ENCODE measurements around the gene DAPK2.
"Not testable (repeated sequence)": the region's sequence is repeated elsewhere in the genome, so short reads cannot be mapped to it uniquely, and the experiment has no call there.

DAPK2 gene

GRCh38 chr15:64053674-64054073 lies 7.4 kb upstream of the DAPK2 start:
- not testable (repeated sequence) for DNase-seq (ENCODE audit: low spot score)

GRCh38 chr15:64052925-64053491 lies 6.7 kb upstream of the DAPK2 start:
- no peak for DNase-seq (ENCODE audit: low spot score)

DNA sequence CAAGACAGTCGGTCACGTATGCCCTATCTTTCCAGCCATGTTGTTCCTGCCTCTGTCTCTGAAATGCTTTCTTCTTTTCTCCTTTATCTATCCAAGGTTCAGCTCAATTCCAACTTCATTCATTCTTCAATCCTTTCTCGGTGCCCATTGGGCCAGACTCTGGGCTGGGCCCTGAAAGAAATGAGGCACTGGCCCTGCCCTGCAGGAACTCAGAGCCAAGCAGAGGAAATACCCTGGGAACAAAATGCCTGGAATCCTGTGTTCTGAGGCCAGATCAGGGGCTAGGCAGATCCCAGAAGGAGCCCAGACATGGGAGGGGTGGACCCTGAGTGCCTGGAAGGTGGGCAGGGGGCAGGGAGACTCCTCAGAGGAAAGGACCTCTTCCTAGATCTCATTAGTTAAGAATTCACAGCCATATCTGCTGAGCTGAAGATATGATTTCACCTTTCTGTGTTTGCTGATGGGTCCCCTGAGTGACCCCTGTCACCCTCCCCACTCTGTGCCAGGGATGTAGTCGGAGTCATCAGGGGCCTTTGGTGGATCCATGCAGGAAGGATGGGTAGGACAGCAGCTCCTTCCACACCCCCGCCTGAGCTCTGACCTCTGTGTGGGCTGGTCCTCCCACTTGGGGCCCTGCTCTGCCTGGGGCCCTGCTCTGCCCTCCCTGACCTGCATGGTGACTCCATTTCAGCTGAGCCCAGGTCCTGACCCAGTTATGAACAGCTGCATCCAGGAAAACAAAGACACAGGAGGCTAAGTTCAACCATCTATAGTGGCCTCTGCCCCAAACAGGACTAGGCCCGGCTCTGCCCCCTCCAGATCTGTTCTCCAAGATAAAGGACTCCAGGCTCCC lies 5.3 kb upstream of the DAPK2 start:
- DNase-seq (ENCODE audit: low spot score), result peak; percentile 7

- DNase-seq (ENCODE audit: low spot score), result no peak
Measured at GRCh38 chr15:64051093-64051402, 4.8 kb upstream of the DAPK2 start.

- DNase-seq (ENCODE audit: low spot score), result no peak
Measured at GRCh38 chr15:64050281-64051092, 4.2 kb upstream of the DAPK2 start.

DNA sequence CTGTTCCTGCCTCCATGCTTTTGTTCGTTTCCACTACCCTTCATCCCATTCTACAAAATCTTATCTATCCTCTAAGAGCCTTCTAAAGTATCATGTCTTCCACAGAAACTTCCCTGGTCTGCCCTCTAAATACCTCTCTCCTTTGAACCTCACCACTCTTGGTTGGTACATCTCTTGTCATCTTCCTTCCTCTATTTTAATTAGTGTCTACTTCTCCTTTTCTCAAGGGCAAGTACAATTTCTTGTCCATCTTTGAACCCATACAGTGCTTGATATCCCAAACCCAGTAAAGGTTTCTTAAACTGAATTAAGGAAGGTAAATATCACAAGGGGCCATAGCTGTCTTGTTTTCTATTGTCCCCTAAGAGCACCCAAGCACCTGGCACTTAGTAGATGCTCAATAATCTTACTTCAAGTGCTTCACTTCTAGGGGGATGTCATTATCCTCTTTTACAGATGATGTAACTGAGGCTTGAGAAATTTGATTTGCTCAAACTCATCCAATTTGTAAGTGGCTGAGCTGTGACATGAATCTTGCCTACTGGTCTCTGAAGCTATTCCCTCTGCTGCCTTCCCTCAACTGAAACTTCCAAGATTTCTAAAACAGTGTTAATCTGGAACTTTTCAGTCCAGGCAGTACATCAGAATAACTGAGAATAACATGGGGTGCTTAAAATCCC lies 2.6 kb upstream of the DAPK2 start:
- DNase-seq (ENCODE audit: low spot score), result no peak

- peak; percentile 7 for DNase-seq (ENCODE audit: low spot score)
Measured at GRCh38 chr15:64045774-64046420, 388 bp downstream of the DAPK2 start.

DNA sequence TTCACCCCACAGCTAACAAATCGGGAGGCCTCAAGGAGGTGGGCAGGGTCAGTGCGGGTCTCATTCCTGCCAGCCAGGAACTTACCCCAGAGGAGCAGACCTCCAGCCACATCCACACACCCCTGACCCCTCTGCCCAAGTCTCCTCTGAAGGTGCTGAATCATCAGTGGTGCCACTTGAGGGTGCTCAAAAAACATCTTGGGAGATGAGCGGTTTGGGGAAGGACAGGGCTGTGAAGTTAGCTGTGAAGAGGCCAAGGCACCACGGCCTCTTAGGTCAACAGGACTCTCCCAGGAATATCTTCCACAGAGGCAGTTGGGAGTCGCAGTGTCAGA lies 1.2 kb downstream of the DAPK2 start:
- DNase-seq (ENCODE audit: low spot score), result no peak

DNA sequence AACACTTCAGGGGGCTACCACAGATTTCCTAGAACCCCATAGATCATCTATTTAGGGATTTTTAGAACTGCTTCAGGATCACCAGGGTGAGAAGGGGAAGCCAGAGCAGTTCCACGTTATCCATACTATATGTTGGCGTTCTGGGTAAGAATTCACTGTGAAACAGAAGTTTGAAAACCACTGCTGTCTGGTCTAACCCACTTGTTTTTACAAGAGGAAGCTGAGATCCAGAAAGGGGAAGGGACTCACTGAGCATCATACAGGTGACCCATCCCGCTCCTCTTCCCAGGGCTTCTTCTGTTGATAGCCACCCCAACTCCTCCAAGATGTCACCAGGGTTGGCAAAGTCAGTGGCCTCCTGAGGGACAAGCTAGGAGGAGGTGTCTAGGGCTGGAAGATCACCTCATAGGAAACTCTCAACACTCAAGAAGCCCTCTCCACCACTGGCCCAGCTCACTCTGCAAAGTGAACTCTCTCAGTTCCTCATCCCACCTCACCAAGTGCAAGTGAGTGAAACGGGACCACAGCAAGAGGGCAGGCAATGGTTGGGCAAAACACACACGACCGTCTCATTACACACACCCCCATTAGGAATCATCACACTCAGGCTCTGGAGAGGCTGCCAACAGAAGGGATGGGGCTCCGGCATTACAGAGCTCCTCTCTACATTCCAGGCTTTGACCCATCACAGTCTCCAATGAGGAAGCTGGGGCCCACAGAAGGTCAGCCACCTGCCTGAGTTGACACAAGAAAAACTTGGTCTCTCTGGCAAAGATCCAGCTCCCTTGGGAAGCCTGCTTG lies 1.8 kb downstream of the DAPK2 start:
- DNase-seq (ENCODE audit: low spot score), result no peak

- no peak for DNase-seq (ENCODE audit: low spot score)
Measured at GRCh38 chr15:64038878-64039610, 7.2 kb downstream of the DAPK2 start.

- DNase-seq (ENCODE audit: low spot score), result no peak
Measured at GRCh38 chr15:64037966-64038365, 8.3 kb downstream of the DAPK2 start.

- no peak for DNase-seq (ENCODE audit: low spot score)
Measured at GRCh38 chr15:64037116-64037515, 9.2 kb downstream of the DAPK2 start.

GRCh38 chr15:64035525-64035924 lies 10.8 kb downstream of the DAPK2 start:
- DNase-seq (ENCODE audit: low spot score), result no peak

DNA sequence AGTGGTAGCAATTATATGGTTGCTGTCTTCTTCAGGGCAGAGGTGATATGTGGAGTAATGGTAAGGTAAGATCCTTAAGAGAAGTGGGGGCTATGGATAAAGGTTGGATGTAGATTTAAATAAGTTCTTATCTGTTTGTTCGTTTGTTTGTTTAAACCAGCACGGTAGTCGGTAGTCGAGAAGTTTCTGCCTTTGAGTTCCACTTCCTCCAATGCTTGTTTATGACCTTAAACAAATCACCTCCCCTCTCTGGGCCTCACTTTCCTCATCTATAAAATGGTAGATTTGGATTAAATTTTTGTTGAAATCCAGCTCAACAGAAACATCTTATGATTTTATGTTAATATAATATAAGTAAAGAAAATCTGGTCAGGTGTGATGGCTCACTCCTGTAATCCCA lies 11.8 kb downstream of the DAPK2 start:
- no peak for DNase-seq (ENCODE audit: low spot score)

- no peak for DNase-seq (ENCODE audit: low spot score)
Measured at GRCh38 chr15:64032329-64032728, 14.0 kb downstream of the DAPK2 start.

DNA sequence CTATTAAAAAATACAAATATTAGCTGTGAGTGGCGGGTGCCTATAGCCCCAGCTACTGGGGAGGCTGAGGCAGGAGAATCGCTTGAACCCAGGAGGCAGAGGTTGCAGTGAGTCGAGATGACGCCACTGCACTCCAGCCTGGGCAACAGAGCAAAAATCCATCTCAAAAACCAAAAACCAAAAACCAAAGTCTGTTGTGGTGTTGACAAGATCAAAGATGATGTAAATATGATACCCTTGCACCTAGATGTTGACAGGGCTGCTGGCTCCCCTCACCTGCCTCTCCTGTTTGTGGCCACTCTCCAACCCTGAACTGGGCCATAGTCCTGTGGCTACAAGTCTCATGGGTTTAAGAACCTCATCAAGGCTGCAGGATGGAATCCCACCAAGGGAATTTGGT lies 16.2 kb downstream of the DAPK2 start:
- no peak for DNase-seq (ENCODE audit: low spot score)

- no peak for DNase-seq (ENCODE audit: low spot score)
Measured at GRCh38 chr15:64029633-64030032, 16.7 kb downstream of the DAPK2 start.

DNA sequence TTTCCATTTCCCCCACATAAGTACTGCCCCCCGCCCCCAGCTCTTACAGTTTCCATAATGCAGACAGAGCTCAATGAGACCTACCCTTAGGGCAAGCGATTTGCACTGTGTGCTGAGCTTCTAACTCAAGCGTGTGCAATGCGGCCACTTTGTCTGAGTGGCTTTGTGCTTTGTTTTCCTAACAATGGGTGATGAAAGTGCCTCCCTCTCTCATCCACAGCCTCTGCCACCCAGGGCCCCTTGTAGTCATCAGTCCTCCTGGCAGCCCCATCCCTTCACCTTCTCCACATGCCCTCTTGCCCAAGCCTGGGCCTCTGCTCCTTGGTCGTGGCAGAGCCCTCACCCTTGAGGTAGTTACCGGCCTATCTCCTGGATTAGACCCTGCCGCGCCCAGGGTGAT lies 17.2 kb downstream of the DAPK2 start:
- DNase-seq (ENCODE audit: low spot score), result no peak

GRCh38 chr15:64026591-64026990 lies 19.7 kb downstream of the DAPK2 start:
- no peak for DNase-seq (ENCODE audit: low spot score)

- peak; percentile 19 for DNase-seq (ENCODE audit: low spot score)
Measured at GRCh38 chr15:64024172-64025050, 21.9 kb downstream of the DAPK2 start.
